Putamen (tissue), 1 donor: Measurements from ENCODE around the gene RNF2.

Source experiments
- DNase-seq: peaks from one replicate; pipeline ENCODE4 v3.0.0-alpha.2; 2016; ENCODE audit warnings: low spot score

RNF2 gene

GRCh38 chr1:185096531-185096930 is 51.2 kb downstream of the RNF2 start:
- DNase-seq = no peak

GRCh38 chr1:185104083-185104482 is 58.7 kb downstream of the RNF2 start:
- DNase-seq = no peak

GRCh38 chr1:185105121-185105520 is 59.8 kb downstream of the RNF2 start:
- DNase-seq = no peak

GRCh38 chr1:185108321-185108720 is 63.0 kb downstream of the RNF2 start:
- no peak for DNase-seq

GRCh38 chr1:185110145-185110544 is 64.8 kb downstream of the RNF2 start:
- no peak for DNase-seq

GRCh38 chr1:185111873-185112272 is 66.5 kb downstream of the RNF2 start:
- no peak for DNase-seq

- no peak for DNase-seq
Observed at GRCh38 chr1:185112356-185112755, 67.0 kb downstream of the RNF2 start.

GRCh38 chr1:185129708-185130107 is 84.3 kb downstream of the RNF2 start:
- no peak for DNase-seq

GRCh38 chr1:185132534-185132933 is 87.2 kb downstream of the RNF2 start:
- DNase-seq = no peak

- DNase-seq = no peak
Observed at GRCh38 chr1:185137896-185138545, 92.7 kb downstream of the RNF2 start.

GRCh38 chr1:185139246-185139645 is 93.9 kb downstream of the RNF2 start:
- no peak for DNase-seq

- no peak for DNase-seq
Observed at GRCh38 chr1:185144233-185144632, 98.9 kb downstream of the RNF2 start.

- no peak for DNase-seq
Observed at GRCh38 chr1:185151215-185151614, 105.9 kb downstream of the RNF2 start.
